Right lobe of liver (tissue), 4 donors: ENCODE measurements around the gene NCKAP1.

ENCODE experiments used
- CTCF ChIP-seq, 4 donors: fragments of 200-600 bp in 3 of 4; fragments of 450-650 bp in 1 of 4; IDR thresholded peaks; one replicate each; pipeline versions ENCODE4 v1.5.1 to v1.8.0; 2016 to 2022; ENCODE audit warnings: antibody characterized with exemption in 4 of 4, mild to moderate bottlenecking in 2 of 4
- POLR2A ChIP-seq: fragments of 450-650 bp; IDR thresholded peaks from one replicate; pipeline ENCODE4 v1.6.1; 2017; ENCODE audit warnings: antibody characterized with exemption, mild to moderate bottlenecking
- donor health status: DM: no; HTN: no; CAD: no.
- donor health status: DM: no; HTN: no; CAD: no.
- donor health status: DM: no; HTN: yes; CAD: no.

GRCh38 chr2:183000846-183001245, 37.4 kb downstream of the NCKAP1 start:
- TF ChIP-seq CTCF (IDR thresholded peaks at IDR 0.05) (no peak), POLR2A (no peak)
